Thoracic aorta (tissue), 2 donors: ENCODE measurements around the gene CLMN. TPM values are rescaled to one million over a fixed set of nuclear protein-coding genes. Genes with fewer than 3 reads are reported as not detected.

Experiments used
- ATAC-seq: fragments of 150-250 bp; one replicate; pipeline ENCODE4 v1.8.0; 2017; ENCODE audit warnings: low read depth; ENCODE audit not compliant: insufficient number of reproducible peaks, low FRiP score
- DNase-seq: peaks from one replicate; pipeline ENCODE4 v3.0.0-alpha.2; 2020; ENCODE audit warnings: low spot score
- H3K27ac ChIP-seq, 2 donors: fragments of 200-600 bp; sonication (generic); 1 replicate in 1 of 2; 2 replicates in 1 of 2; pipeline ENCODE4 v1.5.1; 2016; ENCODE audit warnings: mild to moderate bottlenecking in 2 of 2, moderate library complexity in 2 of 2
- H3K27me3 ChIP-seq: fragments of 200-600 bp; sonication (generic); replicated peaks from 2 replicates; pipeline ENCODE4 v1.6.0; 2016; ENCODE audit warnings: mild to moderate bottlenecking; ENCODE audit not compliant: insufficient read depth
- H3K36me3 ChIP-seq: fragments of 200-600 bp; sonication (generic); one replicate; pipeline ENCODE4 v1.5.1; 2016
- H3K4me1 ChIP-seq, 2 donors: fragments of 200-600 bp; sonication (generic); 1 replicate in 1 of 2; 2 replicates in 1 of 2; pipeline versions ENCODE4 v1.5.1 to v1.6.0; 2016; ENCODE audit warnings: low read depth in 2 of 2, mild to moderate bottlenecking in 1 of 2; ENCODE audit not compliant: control insufficient read depth in 1 of 2
- H3K4me3 ChIP-seq: fragments of 200-600 bp; sonication (generic); 2 replicates; pipeline ENCODE4 v1.5.1; 2016; ENCODE audit warnings: mild to moderate bottlenecking
- H3K9me3 ChIP-seq: fragments of 200-600 bp; sonication (generic); 2 replicates; pipeline ENCODE4 v1.5.1; 2016
- total RNA-seq, 2 donors: library from RNA; depleted of rRNA; stranded (reverse); fragments of >200 nt; gene quantifications; one replicate each; pipeline versions ENCODE4 v1.1.0 to v1.2.3, GENCODE V29; 2016
- TF ChIP-seq, protein P1 (sequence below): fragments of 200-600 bp; sonication (generic); IDR thresholded peaks from one replicate; pipeline ENCODE4 v1.5.1; 2019; ENCODE audit warnings: antibody characterized with exemption

CLMN gene
- total RNA-seq, 2 donors from 2014 or later = 7.3 to 10.4 TPM

DNA sequence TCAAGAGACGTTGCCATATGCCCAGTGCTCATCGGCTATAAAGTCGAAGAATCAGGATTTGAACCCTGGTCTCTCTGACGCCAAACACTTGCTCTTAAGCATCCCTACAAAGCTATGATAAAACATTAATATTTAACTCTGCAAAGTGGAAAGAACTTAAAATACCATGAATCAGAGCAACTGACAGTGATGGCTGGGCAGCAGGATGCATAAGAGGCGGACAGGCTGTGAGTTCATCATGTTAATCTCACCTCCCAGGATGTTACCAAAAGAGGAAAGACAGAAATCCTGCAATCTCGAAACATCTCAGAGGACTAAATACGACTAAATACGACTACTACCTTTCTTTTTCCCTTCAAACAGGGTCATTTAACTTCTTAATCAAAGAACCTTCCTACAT is 168.1 kb downstream of the CLMN start:
- TF ChIP-seq, protein P1, sequence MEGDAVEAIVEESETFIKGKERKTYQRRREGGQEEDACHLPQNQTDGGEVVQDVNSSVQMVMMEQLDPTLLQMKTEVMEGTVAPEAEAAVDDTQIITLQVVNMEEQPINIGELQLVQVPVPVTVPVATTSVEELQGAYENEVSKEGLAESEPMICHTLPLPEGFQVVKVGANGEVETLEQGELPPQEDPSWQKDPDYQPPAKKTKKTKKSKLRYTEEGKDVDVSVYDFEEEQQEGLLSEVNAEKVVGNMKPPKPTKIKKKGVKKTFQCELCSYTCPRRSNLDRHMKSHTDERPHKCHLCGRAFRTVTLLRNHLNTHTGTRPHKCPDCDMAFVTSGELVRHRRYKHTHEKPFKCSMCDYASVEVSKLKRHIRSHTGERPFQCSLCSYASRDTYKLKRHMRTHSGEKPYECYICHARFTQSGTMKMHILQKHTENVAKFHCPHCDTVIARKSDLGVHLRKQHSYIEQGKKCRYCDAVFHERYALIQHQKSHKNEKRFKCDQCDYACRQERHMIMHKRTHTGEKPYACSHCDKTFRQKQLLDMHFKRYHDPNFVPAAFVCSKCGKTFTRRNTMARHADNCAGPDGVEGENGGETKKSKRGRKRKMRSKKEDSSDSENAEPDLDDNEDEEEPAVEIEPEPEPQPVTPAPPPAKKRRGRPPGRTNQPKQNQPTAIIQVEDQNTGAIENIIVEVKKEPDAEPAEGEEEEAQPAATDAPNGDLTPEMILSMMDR = no peak
- ATAC-seq = no peak
- Histone ChIP-seq H3K27me3 (no peaks in the 10 kb centered on the region), H3K4me3 (no peak overlapping the region), H3K27ac (no peak overlapping the region), H3K9me3 (no peaks in the 10 kb centered on the region), H3K36me3 (no peaks in the 10 kb centered on the region), H3K4me1 (peaks cover 36 to 75% of the 10 kb centered on the region in 2 donors)
- no peak for DNase-seq

DNA sequence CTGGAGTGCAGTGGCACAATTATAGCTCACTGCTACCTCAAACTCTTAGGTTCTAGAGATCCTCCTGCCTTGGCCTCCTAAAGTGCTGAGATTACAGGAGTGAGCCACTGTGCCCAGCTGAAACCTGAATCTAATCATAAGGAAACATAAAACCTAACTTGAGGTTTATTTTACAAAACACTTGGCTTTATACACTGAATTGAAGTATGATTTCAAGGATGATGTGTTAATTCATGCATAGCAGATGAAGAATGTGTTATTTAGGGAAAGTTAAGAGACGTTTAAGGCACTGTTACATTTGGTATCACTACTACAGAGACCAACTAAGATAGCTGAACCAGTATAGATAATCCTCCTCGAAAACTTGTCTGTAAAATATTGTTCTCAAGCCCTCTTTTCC is 168.8 kb downstream of the CLMN start:
- Histone ChIP-seq H3K9me3 (no peaks in the 10 kb centered on the region), H3K36me3 (no peaks in the 10 kb centered on the region), H3K27ac (no peak overlapping the region), H3K4me3 (no peak overlapping the region), H3K27me3 (no peaks in the 10 kb centered on the region), H3K4me1 (peaks cover 35 to 79% of the 10 kb centered on the region in 2 donors)
- DNase-seq (no peak), ATAC-seq (no peak)
- TF ChIP-seq, protein P1 = no peak

DNA sequence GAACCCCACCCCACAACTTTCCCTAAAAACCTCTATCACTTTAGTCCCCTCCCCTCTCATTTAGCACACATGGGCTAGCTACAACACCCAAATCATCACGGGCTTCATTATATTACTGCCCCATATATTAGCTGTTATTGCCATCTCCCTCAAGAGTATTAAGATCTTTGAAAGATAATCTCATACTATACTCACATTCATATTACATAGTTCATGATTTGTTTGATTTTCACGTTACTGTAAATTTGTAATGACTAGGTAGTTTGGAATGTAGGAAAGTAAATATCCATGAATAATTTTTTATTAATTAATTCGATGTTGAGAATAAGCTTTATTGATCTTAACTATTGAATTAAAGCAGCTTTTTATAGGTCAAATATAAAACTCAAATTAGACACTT is 170.3 kb downstream of the CLMN start:
- Histone ChIP-seq H3K4me1 (peaks cover 27 to 65% of the 10 kb centered on the region in 2 donors), H3K36me3 (no peaks in the 10 kb centered on the region), H3K27me3 (no peaks in the 10 kb centered on the region), H3K27ac (no peak overlapping the region), H3K4me3 (no peak overlapping the region), H3K9me3 (peaks cover 4% of the 10 kb centered on the region)
- DNase-seq = no peak
- TF ChIP-seq, protein P1 = no peak
- ATAC-seq = no peak

DNA sequence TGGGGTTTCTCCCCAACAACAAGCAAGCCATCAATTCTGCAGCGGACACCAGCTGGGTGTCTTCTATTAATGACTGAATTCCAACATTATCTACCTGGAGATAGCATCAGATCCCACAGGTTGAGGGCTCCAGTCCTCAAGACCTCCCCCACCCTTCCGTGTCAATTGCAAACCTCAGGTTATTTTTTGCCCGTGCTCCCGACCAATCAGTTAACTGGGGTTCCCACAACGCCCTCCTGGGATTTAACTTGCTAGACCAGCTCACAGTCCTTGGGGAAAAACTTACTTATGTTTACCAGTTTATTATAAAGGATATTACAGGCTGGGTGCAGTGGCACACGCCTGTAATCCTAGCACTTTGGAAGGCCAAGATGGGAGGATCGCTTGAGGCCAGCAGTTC is 172.1 kb downstream of the CLMN start:
- TF ChIP-seq, protein P1 = no peak
- no peak for DNase-seq
- peaks cover 31 to 70% of the 10 kb centered on the region in 2 donors for H3K4me1 ChIP-seq
- no peaks in the 10 kb centered on the region for H3K36me3 ChIP-seq
- H3K27ac ChIP-seq = no peak overlapping the region
- peaks cover 4% of the 10 kb centered on the region for H3K9me3 ChIP-seq
- no peak for ATAC-seq
- no peaks in the 10 kb centered on the region for H3K27me3 ChIP-seq
- no peak overlapping the region for H3K4me3 ChIP-seq

DNA sequence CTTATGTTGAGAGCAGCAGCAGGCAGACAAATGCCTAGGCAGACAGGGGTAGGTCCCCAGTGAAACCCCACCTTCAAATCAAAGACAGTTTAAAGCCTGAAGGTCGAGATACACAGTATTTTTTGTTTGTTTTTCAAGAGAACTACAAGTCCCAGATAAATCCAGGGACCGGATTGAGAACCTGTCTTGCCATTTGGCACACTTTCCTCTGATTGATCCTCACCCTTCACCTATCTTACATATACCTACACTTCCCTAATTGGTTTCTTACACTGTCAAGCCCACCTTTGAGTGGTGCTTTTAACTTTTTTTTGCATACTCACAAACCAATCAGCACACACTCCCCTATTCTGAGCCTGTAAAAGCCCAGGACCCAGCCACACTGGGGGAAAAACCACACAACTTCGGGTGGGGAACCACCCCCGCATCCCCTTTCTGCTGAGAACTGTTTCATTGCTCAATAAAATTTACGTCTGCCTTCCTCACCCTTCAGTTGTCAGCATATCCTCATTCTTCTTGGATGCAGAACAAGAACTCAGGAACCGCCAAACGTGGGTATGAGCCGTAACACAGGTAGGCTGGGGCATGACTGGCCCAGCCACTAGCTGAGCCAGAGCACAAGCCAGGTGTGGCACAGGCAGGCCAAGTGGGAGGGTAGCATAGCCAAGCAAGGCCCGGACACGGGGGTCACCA is 173.5 kb downstream of the CLMN start:
- H3K27ac ChIP-seq = no peak overlapping the region
- ATAC-seq = no peak
- DNase-seq = no peak
- no peak overlapping the region for H3K4me3 ChIP-seq
- peaks cover 30 to 70% of the 10 kb centered on the region in 2 donors for H3K4me1 ChIP-seq
- TF ChIP-seq, protein P1 = no peak
- H3K9me3 ChIP-seq = peaks cover 4% of the 10 kb centered on the region
- no peaks in the 10 kb centered on the region for H3K36me3 ChIP-seq
- no peaks in the 10 kb centered on the region for H3K27me3 ChIP-seq
